Skeletal muscle tissue (tissue), 4 donors: ENCODE measurements around the gene ESR1. TPM values are rescaled to one million over a fixed set of nuclear protein-coding genes. Genes with fewer than 3 reads are reported as not detected.

ENCODE experiments used
- H3K27ac ChIP-seq: one replicate; pipeline ENCODE4 v1.7.0; 2013; ENCODE audit warnings: mild to moderate bottlenecking, low read depth, low read length, inconsistent platforms
- H3K27me3 ChIP-seq, 3 donors: one replicate each; pipeline ENCODE4 v1.7.0; 2013; ENCODE audit warnings: low read length in 3 of 3; ENCODE audit not compliant: control insufficient read depth in 3 of 3, insufficient read depth in 3 of 3
- H3K36me3 ChIP-seq, 3 donors: one replicate each; pipeline ENCODE4 v1.7.0; 2013; ENCODE audit warnings: low read length in 3 of 3; ENCODE audit not compliant: control insufficient read depth in 3 of 3, insufficient read depth in 3 of 3
- H3K4me1 ChIP-seq, 3 donors: one replicate each; pipeline ENCODE4 v1.7.0; 2013; ENCODE audit warnings: low read length in 3 of 3, mild to moderate bottlenecking in 3 of 3; ENCODE audit not compliant: control insufficient read depth in 3 of 3, insufficient read depth in 3 of 3
- H3K4me3 ChIP-seq, 3 donors: one replicate each; pipeline ENCODE4 v1.7.0; 2013; ENCODE audit warnings: low read length in 3 of 3
- H3K9ac ChIP-seq, 3 donors: one replicate each; pipeline ENCODE4 v1.7.0; 2013; ENCODE audit warnings: low read length in 3 of 3, mild to moderate bottlenecking in 3 of 3, moderate library complexity in 2 of 3, low read depth in 1 of 3
- H3K9me3 ChIP-seq, 3 donors: one replicate each; pipeline ENCODE4 v1.7.0; 2013; ENCODE audit warnings: low read length in 3 of 3; ENCODE audit not compliant: control insufficient read depth in 3 of 3
- total RNA-seq: library from RNA; depleted of rRNA; stranded (reverse); fragments of >200 nt; gene quantifications from one replicate; pipeline ENCODE4 v1.2.3, GENCODE V29; 2014
- donor health status: Osteomylitis.

ESR1 gene
- total RNA-seq, 1 donor from 2014 or later: 1.0 TPM

- Histone ChIP-seq H3K27ac (peak overlapping the region; percentile 89), H3K36me3 (no peaks in the 10 kb centered on the region), H3K9me3 (no peaks in the 10 kb centered on the region), H3K9ac (peak overlapping the region; percentile 48 to 72 (median 51)), H3K4me3 (peak overlapping the region; percentile 27 to 53 (median 37)), H3K27me3 (no peaks in the 10 kb centered on the region), H3K4me1 (peaks cover 32 to 42% (median 39%) of the 10 kb centered on the region in 3 donors)
These were observed 305.2 kb downstream of the ESR1 start for GRCh38 chr6:152112491-152113261.

GRCh38 chr6:152117156-152118133, 310.0 kb downstream of the ESR1 start:
- Histone ChIP-seq H3K4me3 (no peak overlapping the region), H3K9ac (peak overlapping the region in 2 of 3 donors; percentile 17 to 34), H3K27me3 (no peaks in the 10 kb centered on the region), H3K9me3 (no peaks in the 10 kb centered on the region), H3K4me1 (peaks cover 24 to 29% (median 29%) of the 10 kb centered on the region in 3 donors), H3K27ac (no peak overlapping the region), H3K36me3 (peaks cover 16 to 28% (median 27%) of the 10 kb centered on the region in 3 donors)

- Histone ChIP-seq H3K36me3 (peaks cover 18 to 36% (median 31%) of the 10 kb centered on the region in 3 donors), H3K4me3 (no peak overlapping the region), H3K9me3 (no peaks in the 10 kb centered on the region), H3K4me1 (peaks cover 20 to 30% (median 27%) of the 10 kb centered on the region in 3 donors), H3K27ac (no peak overlapping the region), H3K27me3 (no peaks in the 10 kb centered on the region), H3K9ac (no peak overlapping the region)
These were observed 310.7 kb downstream of the ESR1 start for GRCh38 chr6:152118224-152118623.

GRCh38 chr6:152118678-152119077, 311.2 kb downstream of the ESR1 start:
- Histone ChIP-seq H3K4me3 (no peak overlapping the region), H3K27ac (no peak overlapping the region), H3K4me1 (peaks cover 20 to 32% (median 22%) of the 10 kb centered on the region in 3 donors), H3K9ac (no peak overlapping the region), H3K9me3 (no peaks in the 10 kb centered on the region), H3K36me3 (peaks cover 18 to 36% (median 33%) of the 10 kb centered on the region in 3 donors), H3K27me3 (no peaks in the 10 kb centered on the region)

- Histone ChIP-seq H3K4me3 (no peak overlapping the region), H3K27ac (no peak overlapping the region), H3K4me1 (peaks cover 17 to 33% (median 25%) of the 10 kb centered on the region in 3 donors), H3K27me3 (no peaks in the 10 kb centered on the region), H3K9me3 (no peaks in the 10 kb centered on the region), H3K36me3 (peaks cover 18 to 36% (median 35%) of the 10 kb centered on the region in 3 donors), H3K9ac (no peak overlapping the region)
These were observed 312.3 kb downstream of the ESR1 start for GRCh38 chr6:152119831-152120230.

GRCh38 chr6:152121910-152122309, 314.4 kb downstream of the ESR1 start:
- H3K4me3 ChIP-seq: no peak overlapping the region
- H3K27ac ChIP-seq: peak overlapping the region; percentile 20
- peaks cover 15 to 37% (median 23%) of the 10 kb centered on the region in 3 donors for H3K4me1 ChIP-seq
- H3K36me3 ChIP-seq: peaks cover 18 to 42% (median 38%) of the 10 kb centered on the region in 3 donors
- H3K27me3 ChIP-seq: no peaks in the 10 kb centered on the region
- no peak overlapping the region for H3K9ac ChIP-seq
- H3K9me3 ChIP-seq: no peaks in the 10 kb centered on the region

GRCh38 chr6:152122434-152122833, 315.0 kb downstream of the ESR1 start:
- Histone ChIP-seq H3K9ac (no peak overlapping the region), H3K9me3 (no peaks in the 10 kb centered on the region), H3K4me3 (no peak overlapping the region), H3K27ac (peak overlapping the region; percentile 20), H3K27me3 (no peaks in the 10 kb centered on the region), H3K4me1 (peaks cover 10 to 34% (median 18%) of the 10 kb centered on the region in 3 donors), H3K36me3 (peaks cover 21 to 42% (median 42%) of the 10 kb centered on the region in 3 donors)

- Histone ChIP-seq H3K27ac (no peak overlapping the region), H3K9me3 (no peaks in the 10 kb centered on the region), H3K36me3 (peaks cover 21 to 42% (median 42%) of the 10 kb centered on the region in 3 donors), H3K9ac (no peak overlapping the region), H3K4me3 (no peak overlapping the region), H3K4me1 (peaks cover 7 to 28% (median 15%) of the 10 kb centered on the region in 3 donors), H3K27me3 (no peaks in the 10 kb centered on the region)
These were observed 315.6 kb downstream of the ESR1 start for GRCh38 chr6:152123076-152123475.

GRCh38 chr6:152124429-152125074, 317.1 kb downstream of the ESR1 start:
- Histone ChIP-seq H3K27me3 (no peaks in the 10 kb centered on the region), H3K4me1 (peaks cover 9 to 26% (median 19%) of the 10 kb centered on the region in 3 donors), H3K27ac (no peak overlapping the region), H3K9me3 (no peaks in the 10 kb centered on the region), H3K9ac (no peak overlapping the region), H3K36me3 (peaks cover 24 to 53% (median 51%) of the 10 kb centered on the region in 3 donors), H3K4me3 (no peak overlapping the region)
